ENCODE results near the gene ZNF620.
"Not testable (repeated sequence)": the region's sequence is repeated elsewhere in the genome, so short reads cannot be mapped to it uniquely, and the experiment has no call there.

Gene ZNF620

DNA sequence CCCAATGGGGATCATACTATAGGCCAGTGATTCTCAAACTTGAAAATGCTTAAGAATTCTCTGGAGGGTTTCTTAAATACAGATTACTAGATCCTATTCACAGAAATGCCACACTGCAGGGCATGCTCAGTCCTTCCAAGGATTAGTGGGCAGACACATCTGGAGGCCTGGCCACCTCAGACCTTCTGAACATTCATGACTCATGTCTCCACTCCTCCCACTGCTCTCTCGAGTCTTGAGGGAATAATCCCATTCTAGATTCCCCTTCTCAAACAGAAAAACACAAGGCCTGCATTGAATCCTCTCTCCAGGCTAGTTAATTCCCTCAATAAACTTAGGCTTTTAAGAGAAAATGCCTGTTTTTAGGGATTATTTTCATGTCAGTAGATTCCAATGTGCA, 41.0 kb downstream of the ZNF620 start (continued):
- TF ChIP-seq, protein P1, sequence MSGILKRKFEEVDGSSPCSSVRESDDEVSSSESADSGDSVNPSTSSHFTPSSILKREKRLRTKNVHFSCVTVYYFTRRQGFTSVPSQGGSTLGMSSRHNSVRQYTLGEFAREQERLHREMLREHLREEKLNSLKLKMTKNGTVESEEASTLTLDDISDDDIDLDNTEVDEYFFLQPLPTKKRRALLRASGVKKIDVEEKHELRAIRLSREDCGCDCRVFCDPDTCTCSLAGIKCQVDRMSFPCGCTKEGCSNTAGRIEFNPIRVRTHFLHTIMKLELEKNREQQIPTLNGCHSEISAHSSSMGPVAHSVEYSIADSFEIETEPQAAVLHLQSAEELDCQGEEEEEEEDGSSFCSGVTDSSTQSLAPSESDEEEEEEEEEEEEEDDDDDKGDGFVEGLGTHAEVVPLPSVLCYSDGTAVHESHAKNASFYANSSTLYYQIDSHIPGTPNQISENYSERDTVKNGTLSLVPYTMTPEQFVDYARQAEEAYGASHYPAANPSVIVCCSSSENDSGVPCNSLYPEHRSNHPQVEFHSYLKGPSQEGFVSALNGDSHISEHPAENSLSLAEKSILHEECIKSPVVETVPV (CRISPR knock-in tag; IDR thresholded peaks at IDR 0.05): no peak
- TF ChIP-seq ISL1 (CRISPR knock-in tag; IDR thresholded peaks at IDR 0.05) (no peak), ZFP30 (CRISPR knock-in tag; IDR thresholded peaks at IDR 0.05) (no peak), ZFP3 (CRISPR knock-in tag; IDR thresholded peaks at IDR 0.05) (no peak)

DNA sequence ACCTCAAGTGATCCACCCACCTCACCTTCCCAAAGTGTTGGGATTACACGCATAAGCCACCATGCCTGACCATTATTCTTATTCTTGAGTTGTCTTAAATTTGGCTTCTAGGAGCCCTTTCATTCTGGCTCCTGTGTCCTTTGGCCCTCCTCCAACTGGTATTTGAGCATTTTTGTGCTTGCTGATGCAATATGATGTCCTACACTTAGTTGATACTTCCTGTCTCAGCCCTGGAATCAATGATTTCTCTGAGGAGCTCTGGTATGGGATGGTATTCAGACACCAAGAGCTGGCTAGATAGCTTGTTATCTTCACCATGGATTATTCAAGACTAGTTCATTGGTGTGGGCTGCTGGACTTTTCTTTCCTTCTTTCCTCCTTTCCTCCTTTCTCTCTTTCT, 44.3 kb downstream of the ZNF620 start:
- TF ChIP-seq ISL1 (CRISPR knock-in tag; IDR thresholded peaks at IDR 0.05) (no peak), ZNF8 (CRISPR knock-in tag; IDR thresholded peaks at IDR 0.05) (no peak), ZFP3 (CRISPR knock-in tag; IDR thresholded peaks at IDR 0.05) (no peak), PPARA (CRISPR knock-in tag; IDR thresholded peaks at IDR 0.05; ENCODE audit: borderline replicate concordance) (no peak), ARNTL (CRISPR knock-in tag; IDR thresholded peaks at IDR 0.05; ENCODE audit: borderline replicate concordance, low read depth) (no peak)
- TF ChIP-seq, protein P1 (CRISPR knock-in tag; IDR thresholded peaks at IDR 0.05): no peak

DNA sequence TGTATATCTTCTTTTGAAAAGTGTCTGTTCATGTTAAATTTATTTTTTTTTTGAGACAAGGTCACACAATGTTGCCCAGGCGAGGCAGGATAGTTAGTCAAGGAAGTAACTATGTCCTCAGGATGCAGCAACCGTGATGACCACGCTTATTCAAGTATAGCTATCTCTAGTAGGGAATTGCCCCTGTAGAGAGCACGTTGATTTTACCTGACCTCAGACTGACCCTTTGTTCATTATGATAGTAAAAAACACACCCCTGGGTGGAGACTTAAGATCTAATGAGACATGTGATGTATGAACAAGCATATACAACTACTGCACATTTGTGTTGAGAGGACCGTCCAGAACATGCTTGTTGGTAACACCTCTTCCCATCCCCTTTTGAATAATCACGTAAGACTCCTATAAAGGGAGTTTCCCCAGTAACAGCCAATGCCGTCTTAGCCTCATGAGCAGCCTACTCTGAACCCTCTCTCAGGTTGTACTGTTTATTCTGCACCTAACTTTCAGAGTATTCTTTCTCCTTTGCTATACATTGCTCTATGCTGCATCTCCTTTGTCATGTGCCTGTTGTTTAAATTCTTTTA, 51.8 kb downstream of the ZNF620 start:
- TF ChIP-seq, protein P2, sequence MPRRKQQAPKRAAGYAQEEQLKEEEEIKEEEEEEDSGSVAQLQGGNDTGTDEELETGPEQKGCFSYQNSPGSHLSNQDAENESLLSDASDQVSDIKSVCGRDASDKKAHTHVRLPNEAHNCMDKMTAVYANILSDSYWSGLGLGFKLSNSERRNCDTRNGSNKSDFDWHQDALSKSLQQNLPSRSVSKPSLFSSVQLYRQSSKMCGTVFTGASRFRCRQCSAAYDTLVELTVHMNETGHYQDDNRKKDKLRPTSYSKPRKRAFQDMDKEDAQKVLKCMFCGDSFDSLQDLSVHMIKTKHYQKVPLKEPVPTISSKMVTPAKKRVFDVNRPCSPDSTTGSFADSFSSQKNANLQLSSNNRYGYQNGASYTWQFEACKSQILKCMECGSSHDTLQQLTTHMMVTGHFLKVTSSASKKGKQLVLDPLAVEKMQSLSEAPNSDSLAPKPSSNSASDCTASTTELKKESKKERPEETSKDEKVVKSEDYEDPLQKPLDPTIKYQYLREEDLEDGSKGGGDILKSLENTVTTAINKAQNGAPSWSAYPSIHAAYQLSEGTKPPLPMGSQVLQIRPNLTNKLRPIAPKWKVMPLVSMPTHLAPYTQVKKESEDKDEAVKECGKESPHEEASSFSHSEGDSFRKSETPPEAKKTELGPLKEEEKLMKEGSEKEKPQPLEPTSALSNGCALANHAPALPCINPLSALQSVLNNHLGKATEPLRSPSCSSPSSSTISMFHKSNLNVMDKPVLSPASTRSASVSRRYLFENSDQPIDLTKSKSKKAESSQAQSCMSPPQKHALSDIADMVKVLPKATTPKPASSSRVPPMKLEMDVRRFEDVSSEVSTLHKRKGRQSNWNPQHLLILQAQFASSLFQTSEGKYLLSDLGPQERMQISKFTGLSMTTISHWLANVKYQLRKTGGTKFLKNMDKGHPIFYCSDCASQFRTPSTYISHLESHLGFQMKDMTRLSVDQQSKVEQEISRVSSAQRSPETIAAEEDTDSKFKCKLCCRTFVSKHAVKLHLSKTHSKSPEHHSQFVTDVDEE (CRISPR knock-in tag; IDR thresholded peaks at IDR 0.05): no peak
- TF ChIP-seq GLIS3 (CRISPR knock-in tag; IDR thresholded peaks at IDR 0.05) (no peak), TCF4 (CRISPR knock-in tag; IDR thresholded peaks at IDR 0.05; ENCODE audit: borderline replicate concordance) (no peak), ZFP30 (CRISPR knock-in tag; IDR thresholded peaks at IDR 0.05) (no peak), ZC3H10 (CRISPR knock-in tag; IDR thresholded peaks at IDR 0.05) (no peak)

More for the DNA sequence above, 44.3 kb downstream of the ZNF620 start:
- ATAC-seq: no peak

DNA sequence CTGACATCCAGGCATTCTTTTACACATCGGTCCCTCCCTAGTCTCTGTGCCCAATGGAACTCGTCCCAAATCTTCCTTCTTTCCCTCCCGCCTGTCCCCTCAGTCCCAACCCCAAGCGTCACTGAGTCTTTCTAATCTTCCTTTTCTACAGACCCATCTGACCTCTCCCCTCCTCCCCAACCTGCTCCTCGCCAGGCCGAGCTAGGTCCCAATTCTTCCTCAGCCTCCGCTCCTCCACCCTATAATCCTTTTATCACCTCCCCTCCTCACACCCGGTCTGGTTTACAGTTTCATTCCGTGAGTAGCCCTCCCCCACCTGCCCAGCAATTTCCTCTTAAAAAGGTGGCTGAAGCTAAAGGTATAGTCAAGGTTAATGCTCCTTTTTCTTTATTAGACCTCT, 56.6 kb downstream of the ZNF620 start:
- ATAC-seq: not testable (repeated sequence)

More for the DNA sequence above, 51.8 kb downstream of the ZNF620 start:
- no peak for ATAC-seq

DNA sequence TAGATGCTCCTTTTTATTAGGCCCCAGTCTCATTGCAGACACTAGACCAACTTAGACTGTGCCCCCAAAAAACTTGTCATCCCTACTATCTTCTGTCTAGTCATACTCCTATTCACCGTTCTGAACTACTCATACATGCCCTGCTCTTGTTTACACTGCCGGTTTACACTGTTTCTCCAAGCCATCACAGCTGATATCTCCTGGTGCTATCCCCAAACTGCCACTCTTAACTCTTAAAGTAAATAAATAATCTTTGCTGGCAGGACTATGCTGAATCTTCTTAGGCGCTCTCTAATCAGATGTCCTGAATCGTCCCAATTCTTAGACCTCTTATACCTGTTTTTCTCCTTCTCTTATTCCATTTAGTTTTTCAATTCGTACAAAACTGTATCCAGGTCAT, 59.8 kb downstream of the ZNF620 start:
- not testable (repeated sequence) for ATAC-seq

DNA sequence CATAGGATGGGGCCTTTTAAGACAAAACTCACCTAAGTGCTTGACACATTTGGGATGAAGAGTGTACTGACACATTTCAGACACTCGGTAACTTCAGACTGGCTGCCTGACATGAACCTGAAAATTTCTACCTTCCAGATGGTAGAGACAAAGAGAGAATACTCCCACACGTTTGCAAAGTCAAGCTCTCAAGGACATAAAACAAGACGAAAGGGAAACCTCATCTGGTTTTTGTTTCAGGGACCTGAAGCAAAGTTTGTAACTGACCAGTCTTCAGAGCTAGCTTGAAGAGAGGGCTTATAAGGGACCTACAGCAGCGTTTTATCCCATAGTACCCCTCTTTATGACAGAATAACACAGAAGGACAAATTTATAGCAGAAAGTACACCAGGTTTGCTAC, 60.9 kb downstream of the ZNF620 start:
- TF ChIP-seq ZC3H10 (CRISPR knock-in tag; IDR thresholded peaks at IDR 0.05) (no peak), PPARA (CRISPR knock-in tag; IDR thresholded peaks at IDR 0.05; ENCODE audit: borderline replicate concordance) (no peak), OSR1 (CRISPR knock-in tag; IDR thresholded peaks at IDR 0.05) (no peak), ARNTL (CRISPR knock-in tag; IDR thresholded peaks at IDR 0.05; ENCODE audit: borderline replicate concordance, low read depth) (no peak)
- no peak for ATAC-seq
